ENCODE results near the gene UGT1A4. TPM values are rescaled to one million over a fixed set of nuclear protein-coding genes. Genes with fewer than 3 reads are reported as not detected.
A peak's percentile ranks its signal among the peaks of the same experiment; 100 is the strongest.

UGT1A4 gene
- total and polyA plus RNA-seq, 9 of the 15 experiments (the other 6 are each of a cell fraction or from before 2014, with no cell fraction given) = not detected

- TF ChIP-seq NR1H2 (CRISPR knock-in tag; IDR thresholded peaks at IDR 0.05) (no peak), MIER1 (IDR thresholded peaks at IDR 0.05; ENCODE audit: low read depth) (no peak), SMC3 (conservative IDR thresholded peaks at IDR 0.05; ENCODE audit: insufficient read depth, low read depth, low read length) (no peak), HNRNPUL1 (IDR thresholded peaks at IDR 0.05; ENCODE audit: low read length) (no peak), SMAD2 (IDR thresholded peaks at IDR 0.05; ENCODE audit: low read depth, low read length) (no peak), TBL1XR1 (IDR thresholded peaks at IDR 0.05; ENCODE audit: low read length in 2 of 2) (no peak), ARHGAP35 (IDR thresholded peaks at IDR 0.05; ENCODE audit: partially characterized antibody) (no peak), CAMTA2 (CRISPR knock-in tag; conservative IDR thresholded peaks at IDR 0.05) (no peak), EWSR1 (IDR thresholded peaks at IDR 0.05; ENCODE audit: borderline replicate concordance, low read depth, partially characterized antibody) (no peak), BCOR (IDR thresholded peaks at IDR 0.05) (no peak), RREB1 (CRISPR knock-in tag; IDR thresholded peaks at IDR 0.05) (no peak), HINFP (tag; conservative IDR thresholded peaks at IDR 0.05; ENCODE audit: low read depth) (no peak), TAL1 (IDR thresholded peaks at IDR 0.05) (peak; percentile 45), NFE2L1 (tag; IDR thresholded peaks at IDR 0.05; ENCODE audit: borderline replicate concordance, low read depth) (peak; percentile 88), TFAM (CRISPR knock-in tag; conservative IDR thresholded peaks at IDR 0.05) (no peak), ZNF280B (CRISPR knock-in tag; IDR thresholded peaks at IDR 0.05) (no peak), E2F8 (IDR thresholded peaks at IDR 0.05; ENCODE audit: low read depth, partially characterized antibody) (no peak), ZNF212 (CRISPR knock-in tag; IDR thresholded peaks at IDR 0.05) (no peak)
Observed at GRCh38 chr2:233700028-233700635, 18.4 kb upstream of the UGT1A4 start (continued).

Data from K562 (cell line).